Activated CD8-positive, alpha-beta memory T cell treated with anti-CD3 and anti-CD28 coated beads, Interleukin-2, amount 10 ng/mL, durations not matched to agents 7 days and 5 days (primary cell): ENCODE results near the gene PTPN2. TPM values are rescaled to one million over a fixed set of nuclear protein-coding genes. Genes with fewer than 3 reads are reported as not detected.
A peak's percentile ranks its signal among the peaks of the same experiment; 100 is the strongest.

Source experiments
- ATAC-seq: fragments of 150-1000 bp; cut with Tn5 transposase; one replicate; pipeline ENCODE4 v1.10.0; 2021; ENCODE audit warnings: moderate library complexity
- CTCF ChIA-PET: fragments of 350-600 bp; sonication (Branson Sonifier 250); formaldehyde crosslinking; loops from one replicate; lab custom pipeline; 2021; ENCODE audit warnings: antibody characterized with exemption; lab: Charles Lee
- DNase-seq: peaks from one replicate; pipeline ENCODE4 v3.0.0-alpha.2; 2020
- H3K27ac Mint-ChIP-seq: one replicate; pipeline ENCODE4 v1.8.0; 2021; ENCODE audit warnings: mild to moderate bottlenecking, mixed read lengths
- H3K27me3 Mint-ChIP-seq: one replicate; pipeline ENCODE4 v1.8.0; 2021; ENCODE audit warnings: mixed read lengths
- H3K36me3 Mint-ChIP-seq: one replicate; pipeline ENCODE4 v1.8.0; 2021; ENCODE audit warnings: mild to moderate bottlenecking, mixed read lengths
- H3K4me1 Mint-ChIP-seq: one replicate; pipeline ENCODE4 v1.8.0; 2021; ENCODE audit warnings: mixed read lengths
- H3K4me3 Mint-ChIP-seq: one replicate; pipeline ENCODE4 v1.8.0; 2021; ENCODE audit warnings: mild to moderate bottlenecking, moderate library complexity, mixed read lengths
- H3K9me3 Mint-ChIP-seq: one replicate; pipeline ENCODE4 v1.8.0; 2022; ENCODE audit warnings: low read depth, mixed read lengths
- total RNA-seq, 2 experiments: library from RNA; stranded (reverse); gene quantifications; one replicate each; pipeline ENCODE4 v1.2.3, GENCODE V29; 2021

Gene PTPN2
- 10 to 100 TPM; 65.4 to 82.7 TPM for total RNA-seq

DNA sequence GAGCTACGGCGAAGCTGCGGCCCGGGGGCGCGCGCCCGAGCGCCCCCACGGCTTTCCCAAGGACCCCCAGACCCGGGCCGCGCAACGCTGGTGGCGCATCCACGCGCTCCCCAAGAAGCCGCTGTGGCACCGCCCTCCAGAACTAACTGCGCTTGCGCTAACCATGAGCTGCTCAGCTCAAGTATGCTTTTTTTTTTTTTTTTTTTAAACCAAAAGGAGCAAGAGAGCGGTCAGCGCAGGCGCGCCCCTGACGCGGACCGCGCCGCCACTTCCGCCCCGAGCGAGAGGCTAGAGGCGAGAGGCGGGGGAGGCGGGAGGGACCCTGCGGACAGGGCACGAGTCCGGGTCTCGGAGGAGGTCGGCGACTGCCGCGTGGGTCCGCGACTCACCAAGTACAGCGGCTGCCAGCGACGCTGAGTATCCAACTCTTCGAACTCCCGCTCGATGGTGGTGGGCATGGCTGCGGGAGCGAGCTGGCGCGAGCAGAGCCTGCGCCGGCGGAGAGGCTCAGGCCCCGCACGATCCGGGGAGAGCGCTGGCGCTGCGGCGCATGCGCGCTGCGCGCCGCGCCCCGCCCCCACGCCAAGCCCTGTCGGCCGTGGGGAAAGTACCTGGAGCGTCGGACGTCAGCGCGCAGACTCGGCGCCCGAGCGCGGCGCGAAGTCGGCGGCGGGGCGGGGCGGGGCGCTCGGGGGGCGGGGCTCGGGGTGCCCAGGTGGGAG lies at the start of gene PTPN2:
Gene PTPN2 (minus strand): TSS at position 554 of the 722 bp plus-strand sequence. CDS start 96 bp downstream, at position 458.
- ATAC-seq (peak; percentile 90), DNase-seq (peak; percentile 96)
- no peaks in the 10 kb centered on the region for H3K9me3 Mint-ChIP-seq
- peaks cover 51% of the 10 kb centered on the region for H3K4me1 Mint-ChIP-seq
- peaks cover 14% of the 10 kb centered on the region for H3K36me3 Mint-ChIP-seq
- CTCF ChIA-PET = interaction anchor here (0.6 to 5.9 kb wide), 17 partner anchors 10 to 276 kb away, joined by 3 to 38 read pairs (median 4); partner anchors contain the start of gene CEP192
- peak within 1 kb of the TSS; percentile 92 for H3K27ac Mint-ChIP-seq
- no peaks in the 10 kb centered on the region for H3K27me3 Mint-ChIP-seq
- H3K4me3 Mint-ChIP-seq = peak within 1 kb of the TSS; percentile 94

DNA sequence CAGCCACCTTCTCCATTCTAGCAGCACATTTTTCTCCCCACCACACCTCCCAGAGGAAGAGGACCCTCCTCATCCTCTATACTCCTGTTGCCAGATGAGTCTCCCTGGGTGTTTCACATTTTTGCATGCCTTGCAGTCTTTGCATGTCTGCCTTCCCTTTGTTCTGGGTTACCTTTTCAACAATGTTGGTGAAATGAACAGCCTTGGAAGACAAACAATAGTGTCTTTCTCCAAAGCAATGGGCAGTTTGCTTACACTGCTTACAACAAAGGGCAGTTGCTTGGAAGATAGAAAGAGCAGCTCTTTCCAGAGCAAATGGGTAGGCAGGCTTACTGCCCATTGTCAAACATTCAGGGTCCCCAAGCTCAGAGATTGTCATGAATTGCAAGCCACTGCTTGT lies 49.3 kb upstream of the PTPN2 start:
- DNase-seq (no peak), ATAC-seq (no peak)
- Mint-ChIP-seq H3K4me3 (no peak overlapping the region), H3K9me3 (no peaks in the 10 kb centered on the region), H3K4me1 (peaks cover 6% of the 10 kb centered on the region), H3K27me3 (peaks cover 12% of the 10 kb centered on the region), H3K27ac (no peak overlapping the region), H3K36me3 (no peaks in the 10 kb centered on the region)
- CTCF ChIA-PET = interaction anchor here (0.9 to 4.1 kb wide), 12 partner anchors 11 to 541 kb away, joined by 3 to 70 read pairs (median 14); partner anchors contain the start of genes CEP76 and PSMG2

DNA sequence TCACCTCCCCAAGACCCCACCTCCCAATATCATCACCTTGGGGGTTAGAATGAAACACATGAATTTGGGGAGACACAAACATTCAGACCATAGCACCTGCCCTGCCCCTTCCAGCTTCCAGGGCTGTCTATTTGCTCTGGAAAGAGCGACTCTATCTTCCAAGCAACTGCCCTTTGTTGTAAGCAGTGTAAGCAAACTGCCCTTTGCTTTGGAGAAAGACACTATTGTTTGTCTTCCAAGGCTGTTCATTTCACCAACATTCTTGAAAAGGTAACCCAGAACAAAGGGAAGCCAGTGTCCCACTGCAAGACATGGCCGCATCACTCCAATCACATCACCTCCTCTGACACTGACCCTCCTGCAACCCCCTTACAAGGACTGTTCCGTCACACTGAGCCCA lies 46.9 kb upstream of the PTPN2 start:
- no peak overlapping the region for H3K27ac Mint-ChIP-seq
- H3K4me1 Mint-ChIP-seq = peaks cover 6% of the 10 kb centered on the region
- ATAC-seq = no peak
- CTCF ChIA-PET = interaction anchor here (0.9 kb wide), 1 partner anchor 187 kb away, joined by 4 read pairs; no protein-coding TSS in a partner anchor
- DNase-seq = no peak
- no peak overlapping the region for H3K4me3 Mint-ChIP-seq
- peaks cover 9% of the 10 kb centered on the region for H3K27me3 Mint-ChIP-seq
- no peaks in the 10 kb centered on the region for H3K9me3 Mint-ChIP-seq
- H3K36me3 Mint-ChIP-seq = no peaks in the 10 kb centered on the region

DNA sequence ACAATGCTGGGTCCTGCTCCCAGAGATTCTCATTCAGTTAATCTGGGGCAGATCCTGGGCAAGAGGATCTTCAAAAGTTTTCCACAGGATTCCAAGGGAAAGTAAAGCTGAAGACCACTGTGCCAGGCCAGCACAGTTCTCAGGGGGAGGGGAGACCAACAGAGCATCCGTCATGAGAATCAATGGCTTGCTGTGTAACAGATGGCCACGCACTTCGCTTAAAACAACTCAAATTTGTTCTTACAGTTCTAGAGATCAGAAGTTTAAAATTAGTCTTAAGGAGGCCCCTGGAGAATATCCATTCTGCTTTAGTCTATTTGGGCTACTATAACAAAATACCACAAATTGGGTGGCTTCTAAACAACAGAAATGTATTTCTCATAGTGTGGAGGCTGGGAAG lies 46.3 kb upstream of the PTPN2 start:
- DNase-seq (no peak), ATAC-seq (no peak)
- no peak overlapping the region for H3K4me3 Mint-ChIP-seq
- H3K27ac Mint-ChIP-seq = no peak overlapping the region
- CTCF ChIA-PET = interaction anchor here (0.9 kb wide), 1 partner anchor 186 kb away, joined by 4 read pairs; no protein-coding TSS in a partner anchor
- no peaks in the 10 kb centered on the region for H3K9me3 Mint-ChIP-seq
- no peaks in the 10 kb centered on the region for H3K36me3 Mint-ChIP-seq
- peaks cover 6% of the 10 kb centered on the region for H3K4me1 Mint-ChIP-seq
- peaks cover 5% of the 10 kb centered on the region for H3K27me3 Mint-ChIP-seq

DNA sequence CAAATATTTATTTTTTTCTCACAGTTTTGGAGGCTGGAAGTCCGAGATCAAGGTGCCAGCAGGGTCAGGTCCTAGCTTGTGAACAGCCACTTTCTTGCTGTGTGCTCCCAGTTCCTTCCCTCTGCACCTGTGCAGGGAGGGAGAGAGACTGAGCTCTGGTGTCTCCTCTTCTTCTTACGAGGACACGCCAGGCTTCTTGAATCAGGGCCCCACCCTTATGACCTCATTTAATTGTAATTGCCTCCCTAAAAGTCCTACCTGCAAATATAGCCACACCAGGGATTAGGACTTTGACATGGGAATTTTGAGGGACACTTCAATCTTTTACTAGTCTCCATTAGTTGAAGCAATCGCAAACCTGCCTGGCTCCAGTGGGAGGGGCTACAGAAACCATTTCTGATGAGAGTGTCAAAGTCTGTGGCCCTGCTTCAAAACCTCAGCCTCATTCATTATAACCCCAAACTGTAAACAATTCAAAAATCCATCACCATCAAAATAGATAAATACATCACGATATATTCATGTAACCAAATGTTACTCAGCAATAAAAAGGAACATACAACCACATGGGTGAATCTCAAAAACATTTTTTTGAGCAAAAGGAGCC lies 45.5 kb upstream of the PTPN2 start:
- Mint-ChIP-seq H3K4me1 (peaks cover 5% of the 10 kb centered on the region), H3K9me3 (no peaks in the 10 kb centered on the region), H3K27me3 (peaks cover 4% of the 10 kb centered on the region), H3K36me3 (no peaks in the 10 kb centered on the region), H3K4me3 (no peak overlapping the region), H3K27ac (no peak overlapping the region)
- ATAC-seq = no peak
- DNase-seq = no peak
- CTCF ChIA-PET = interaction anchor here (0.8 kb wide), 1 partner anchor 204 kb away, joined by 3 read pairs; no protein-coding TSS in a partner anchor

DNA sequence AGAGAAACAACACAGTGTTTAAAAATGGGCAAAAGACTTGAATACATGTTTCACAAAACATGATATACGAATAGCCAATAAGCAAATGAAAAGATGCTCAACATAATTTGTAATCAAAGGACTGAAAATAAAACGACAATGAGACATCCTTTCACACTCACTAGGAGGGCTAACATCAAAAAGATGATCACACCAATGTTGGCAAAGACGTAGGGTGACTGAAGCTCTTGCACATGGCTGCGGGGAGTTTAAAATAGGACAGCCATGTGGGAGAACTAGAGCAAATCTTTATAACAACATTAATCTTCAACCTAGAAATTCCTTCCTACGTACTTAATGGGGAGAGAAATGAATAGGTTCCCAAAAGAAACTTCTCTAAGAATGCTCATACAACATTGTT lies 44.6 kb upstream of the PTPN2 start:
- H3K36me3 Mint-ChIP-seq = no peaks in the 10 kb centered on the region
- peaks cover 3% of the 10 kb centered on the region for H3K4me1 Mint-ChIP-seq
- CTCF ChIA-PET = interaction anchor here (1.1 kb wide), 1 partner anchor 13 kb away, joined by 3 read pairs; no protein-coding TSS in a partner anchor
- peaks cover 4% of the 10 kb centered on the region for H3K27me3 Mint-ChIP-seq
- H3K27ac Mint-ChIP-seq = no peak overlapping the region
- no peaks in the 10 kb centered on the region for H3K9me3 Mint-ChIP-seq
- no peak for DNase-seq
- no peak for ATAC-seq
- no peak overlapping the region for H3K4me3 Mint-ChIP-seq

DNA sequence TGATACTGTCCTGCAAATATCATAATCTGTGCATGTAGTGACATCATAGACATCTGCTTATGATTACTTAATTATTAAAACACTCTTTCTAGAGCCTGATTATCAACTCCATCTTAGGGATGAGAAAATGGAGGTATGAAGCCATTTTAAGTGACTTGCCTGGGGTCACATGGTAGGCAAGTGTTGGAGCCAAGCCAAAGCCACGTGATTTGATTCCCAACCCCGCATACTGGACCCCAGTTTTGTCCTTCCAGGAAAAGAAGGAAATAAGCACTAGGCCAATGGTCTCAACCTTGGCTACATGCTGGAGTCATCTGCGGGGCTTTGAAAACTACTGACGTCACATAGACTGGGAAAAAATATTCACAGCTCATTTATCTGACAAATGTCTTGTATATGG lies 44.2 kb upstream of the PTPN2 start:
- H3K27me3 Mint-ChIP-seq = peaks cover 4% of the 10 kb centered on the region
- H3K36me3 Mint-ChIP-seq = no peaks in the 10 kb centered on the region
- no peaks in the 10 kb centered on the region for H3K9me3 Mint-ChIP-seq
- DNase-seq = no peak
- no peak for ATAC-seq
- no peak overlapping the region for H3K4me3 Mint-ChIP-seq
- H3K4me1 Mint-ChIP-seq = peaks cover 3% of the 10 kb centered on the region
- no peak overlapping the region for H3K27ac Mint-ChIP-seq
- CTCF ChIA-PET = interaction anchor here (1.1 kb wide), 1 partner anchor 12 kb away, joined by 3 read pairs; no protein-coding TSS in a partner anchor

DNA sequence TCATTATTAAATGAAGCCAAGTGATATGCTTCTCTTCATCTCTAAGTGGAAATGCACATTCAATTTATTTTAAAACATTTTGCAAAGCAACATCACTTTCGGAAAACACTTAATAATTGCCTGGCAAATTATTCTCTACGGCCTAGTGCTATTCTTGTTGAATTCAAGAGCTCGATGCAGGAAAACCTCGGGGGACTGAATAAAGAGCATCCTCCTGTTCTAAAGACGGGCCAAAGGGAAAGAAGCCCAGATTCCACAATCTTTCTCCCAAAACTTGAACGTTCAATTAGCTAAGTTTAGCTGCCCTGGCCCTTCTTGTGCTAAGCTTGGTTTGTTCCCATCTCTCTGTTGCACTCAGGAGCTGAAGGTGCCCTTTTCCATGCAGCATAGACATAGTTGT lies 40.6 kb upstream of the PTPN2 start:
- no peak for DNase-seq
- peaks cover 18% of the 10 kb centered on the region for H3K27me3 Mint-ChIP-seq
- CTCF ChIA-PET = interaction anchor here (2.3 kb wide), 1 partner anchor 197 kb away, joined by 5 read pairs; no protein-coding TSS in a partner anchor
- peaks cover 11% of the 10 kb centered on the region for H3K4me1 Mint-ChIP-seq
- no peaks in the 10 kb centered on the region for H3K9me3 Mint-ChIP-seq
- H3K36me3 Mint-ChIP-seq = no peaks in the 10 kb centered on the region
- H3K4me3 Mint-ChIP-seq = no peak overlapping the region
- ATAC-seq = no peak
- H3K27ac Mint-ChIP-seq = no peak overlapping the region

GRCh38 chr18:12922266-12922665 lies 38.2 kb upstream of the PTPN2 start:
- Mint-ChIP-seq H3K9me3 (no peaks in the 10 kb centered on the region), H3K27ac (no peak overlapping the region), H3K4me3 (no peak overlapping the region), H3K27me3 (peaks cover 26% of the 10 kb centered on the region), H3K36me3 (no peaks in the 10 kb centered on the region), H3K4me1 (peaks cover 10% of the 10 kb centered on the region)
- DNase-seq = no peak
- ATAC-seq = no peak
- CTCF ChIA-PET = interaction anchor here (1.1 to 3.7 kb wide), 7 partner anchors 11 to 202 kb away, joined by 3 to 18 read pairs (median 4); no protein-coding TSS in a partner anchor

DNA sequence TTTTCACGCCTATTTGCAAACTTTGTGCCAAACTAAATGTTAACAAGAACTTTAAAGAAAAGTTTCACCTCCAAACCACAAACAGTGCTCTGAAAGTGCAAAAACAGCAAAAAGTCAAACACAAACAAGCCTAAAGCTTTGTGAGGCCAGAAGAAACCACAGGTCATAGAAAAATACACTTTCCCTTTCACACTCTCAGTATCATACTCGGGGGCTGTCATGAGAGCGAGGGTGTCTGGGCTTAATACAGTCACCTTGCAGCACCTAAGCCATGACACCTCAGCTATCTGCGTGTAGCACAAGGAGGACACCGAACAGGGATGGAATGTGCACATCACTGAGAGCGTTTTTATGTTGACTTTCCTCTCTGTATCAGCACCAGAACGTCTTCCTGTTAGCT lies 37.1 kb upstream of the PTPN2 start:
- peak; percentile 91 for ATAC-seq
- peak overlapping the region; percentile 30 for H3K4me3 Mint-ChIP-seq
- CTCF ChIA-PET = interaction anchor here (0.7 to 3.7 kb wide), 9 partner anchors 9 to 201 kb away, joined by 3 to 18 read pairs (median 4); no protein-coding TSS in a partner anchor
- peak overlapping the region; percentile 66 for H3K27ac Mint-ChIP-seq
- H3K4me1 Mint-ChIP-seq = peaks cover 10% of the 10 kb centered on the region
- H3K36me3 Mint-ChIP-seq = no peaks in the 10 kb centered on the region
- H3K27me3 Mint-ChIP-seq = peaks cover 26% of the 10 kb centered on the region
- DNase-seq = peak; percentile 57
- no peaks in the 10 kb centered on the region for H3K9me3 Mint-ChIP-seq

GRCh38 chr18:12911929-12912703 lies 28.1 kb upstream of the PTPN2 start:
- CTCF ChIA-PET = interaction anchor here (1.0 to 2.4 kb wide), 4 partner anchors 9 to 18 kb away, joined by 3 to 6 read pairs (median 4); no protein-coding TSS in a partner anchor
- peaks cover 4% of the 10 kb centered on the region for H3K36me3 Mint-ChIP-seq
- H3K4me3 Mint-ChIP-seq = no peak overlapping the region
- DNase-seq (no peak), ATAC-seq (no peak)
- H3K4me1 Mint-ChIP-seq = peaks cover 5% of the 10 kb centered on the region
- H3K9me3 Mint-ChIP-seq = no peaks in the 10 kb centered on the region
- no peak overlapping the region for H3K27ac Mint-ChIP-seq
- H3K27me3 Mint-ChIP-seq = peaks cover 12% of the 10 kb centered on the region

DNA sequence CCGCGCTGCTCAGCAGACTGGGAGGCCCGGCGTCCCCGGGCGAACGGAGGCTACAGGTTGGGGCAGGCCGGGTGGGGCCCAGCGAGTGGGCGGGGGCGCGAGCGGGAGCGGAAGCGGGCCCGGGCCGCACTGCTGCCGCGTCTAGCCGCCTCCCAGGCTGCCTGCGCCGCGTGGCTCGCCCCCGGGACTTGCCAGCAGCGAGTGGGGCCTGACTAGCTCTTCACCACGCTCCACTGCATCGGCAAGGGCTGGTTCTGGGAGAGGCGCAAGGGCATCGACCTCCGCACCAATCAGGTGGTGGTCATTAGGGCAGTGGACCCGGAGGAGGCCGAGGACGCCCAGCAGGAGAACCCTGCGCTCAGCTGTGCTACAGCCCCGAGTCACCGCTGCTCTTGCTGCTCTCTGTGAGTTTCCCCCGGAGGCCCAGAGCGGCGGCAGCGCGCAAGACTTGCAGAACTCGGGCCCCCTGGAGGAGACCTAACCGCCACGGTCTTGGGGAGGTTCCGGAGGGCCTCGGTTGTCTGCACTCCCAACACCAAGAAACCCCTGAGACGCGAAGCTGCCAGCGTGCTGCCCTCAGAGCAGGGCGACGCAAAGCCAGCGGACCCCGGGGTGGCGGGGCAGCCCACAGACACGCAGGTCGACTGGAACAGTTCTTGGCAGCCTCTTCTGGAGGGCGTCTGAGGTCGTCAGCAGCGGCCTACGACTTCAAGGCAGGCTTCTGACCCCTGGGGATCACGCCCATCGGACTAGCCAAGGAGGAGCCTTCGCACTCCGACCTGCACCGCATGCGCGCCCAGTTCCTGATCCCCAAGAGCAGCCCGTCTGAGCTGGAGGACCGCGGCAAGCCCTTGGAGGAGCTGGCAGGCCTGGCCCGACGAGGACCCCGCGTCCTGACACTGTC lies 27.2 kb upstream of the PTPN2 start:
- ATAC-seq = peak; percentile 98
- Mint-ChIP-seq H3K4me3 (peak overlapping the region; percentile 50), H3K36me3 (peaks cover 4% of the 10 kb centered on the region), H3K9me3 (no peaks in the 10 kb centered on the region), H3K27me3 (peaks cover 15% of the 10 kb centered on the region), H3K4me1 (peaks cover 5% of the 10 kb centered on the region), H3K27ac (no peak overlapping the region)
- CTCF ChIA-PET = interaction anchor here (0.8 to 2.4 kb wide), 3 partner anchors 10 to 23 kb away, joined by 4 to 6 read pairs (median 5); no protein-coding TSS in a partner anchor
- peak; percentile 61 for DNase-seq
